Spinal cord (tissue), 10 donors: ENCODE results near the gene SLC6A17. TPM values are rescaled to one million over a fixed set of nuclear protein-coding genes. Genes with fewer than 3 reads are reported as not detected.

Experiments used
- DNase-seq, 6 donors: peaks; one replicate each; pipeline versions ENCODE4 v3.0.0 to v3.0.0-alpha.2; 2013 to 2015; ENCODE audit warnings: low spot score in 6 of 6, low read depth in 4 of 6
- H3K27ac ChIP-seq: one replicate; pipeline ENCODE4 v1.5.1; 2013; ENCODE audit warnings: low read depth, low read length, control low read depth
- H3K27me3 ChIP-seq: one replicate; pipeline ENCODE4 v1.6.1; 2013; ENCODE audit warnings: low read length; ENCODE audit not compliant: control insufficient read depth, insufficient read depth
- H3K36me3 ChIP-seq: one replicate; pipeline ENCODE4 v1.6.1; 2013; ENCODE audit warnings: low read length; ENCODE audit not compliant: control insufficient read depth, insufficient read depth
- H3K4me1 ChIP-seq: one replicate; pipeline ENCODE4 v1.6.1; 2013; ENCODE audit warnings: low read length; ENCODE audit not compliant: control insufficient read depth, insufficient read depth
- H3K4me3 ChIP-seq: one replicate; pipeline ENCODE4 v1.5.1; 2013; ENCODE audit warnings: low read depth, low read length, control low read depth
- H3K9me3 ChIP-seq: one replicate; pipeline ENCODE4 v1.6.1; 2013; ENCODE audit warnings: low read length; ENCODE audit not compliant: control insufficient read depth, insufficient read depth
- WGBS: methylation state at CpG from one replicate; pipeline ENCODE4 v1.1.5; 2013; ENCODE audit warnings: missing lambda C conversion rate; ENCODE audit not compliant: insufficient coverage; 5-methylcytosine and 5-hydroxymethylcytosine counted together
- polyA plus RNA-seq, 2 donors: library from polyadenylated mRNA; unstranded; fragments of 120-200 nt; gene quantifications; one replicate each; pipeline ENCODE4 v1.2.1, GENCODE V29; 2013; ENCODE audit not compliant: insufficient read length in 2 of 2
- total RNA-seq, 2 donors: library from RNA; depleted of rRNA in 1 of 2; stranded (reverse); fragments of 120-200 nt in 1 of 2; fragments of >200 nt in 1 of 2; gene quantifications; one replicate each; pipeline versions ENCODE4 v1.2.3 to v1.2.4, GENCODE V29; 2013 to 2014
- donor health status: healthy.

Gene SLC6A17
- total and polyA plus RNA-seq, 4 donors = 2.6 to 18.9 (median 13.5) TPM

GRCh38 chr1:110114784-110115183, 35.5 kb upstream of the SLC6A17 start:
- Histone ChIP-seq H3K9me3 (no peaks in the 10 kb centered on the region), H3K4me1 (peaks cover 19% of the 10 kb centered on the region), H3K27ac (no peak overlapping the region), H3K36me3 (no peaks in the 10 kb centered on the region), H3K4me3 (no peak overlapping the region), H3K27me3 (no peaks in the 10 kb centered on the region)
- 32% methylated on average over 2 of the region's 5 CpGs for WGBS
- peak in 3 of 6 donors; percentile 39 to 94 (median 40) for DNase-seq

GRCh38 chr1:110118636-110119396, 31.5 kb upstream of the SLC6A17 start:
- no peaks in the 10 kb centered on the region for H3K36me3 ChIP-seq
- DNase-seq = no peak
- H3K4me1 ChIP-seq = peaks cover 23% of the 10 kb centered on the region
- H3K27me3 ChIP-seq = no peaks in the 10 kb centered on the region
- 90% methylated on average over 5 of the region's 7 CpGs for WGBS
- H3K4me3 ChIP-seq = no peak overlapping the region
- H3K9me3 ChIP-seq = peaks cover 1% of the 10 kb centered on the region
- no peak overlapping the region for H3K27ac ChIP-seq

GRCh38 chr1:110119843-110120242, 30.5 kb upstream of the SLC6A17 start:
- no peak overlapping the region for H3K27ac ChIP-seq
- H3K36me3 ChIP-seq = no peaks in the 10 kb centered on the region
- no peak for DNase-seq
- H3K4me1 ChIP-seq = peaks cover 13% of the 10 kb centered on the region
- no peaks in the 10 kb centered on the region for H3K27me3 ChIP-seq
- WGBS = 79% methylated on average over 3 of the region's 3 CpGs
- H3K9me3 ChIP-seq = peaks cover 2% of the 10 kb centered on the region
- no peak overlapping the region for H3K4me3 ChIP-seq

- Histone ChIP-seq H3K9me3 (peaks cover 2% of the 10 kb centered on the region), H3K27me3 (no peaks in the 10 kb centered on the region), H3K4me3 (no peak overlapping the region), H3K27ac (no peak overlapping the region), H3K36me3 (no peaks in the 10 kb centered on the region), H3K4me1 (peaks cover 11% of the 10 kb centered on the region)
- 25% methylated on average over 10 of the region's 12 CpGs for WGBS
- DNase-seq = peak in 3 of 6 donors; percentile 24 to 74 (median 48)
These were observed 29.2 kb upstream of the SLC6A17 start for GRCh38 chr1:110120960-110121561.

GRCh38 chr1:110123224-110123623, 27.1 kb upstream of the SLC6A17 start:
- Histone ChIP-seq H3K36me3 (no peaks in the 10 kb centered on the region), H3K27me3 (no peaks in the 10 kb centered on the region), H3K4me3 (no peak overlapping the region), H3K9me3 (peaks cover 2% of the 10 kb centered on the region), H3K4me1 (peaks cover 11% of the 10 kb centered on the region), H3K27ac (no peak overlapping the region)
- DNase-seq = no peak
- WGBS = 76% methylated on average over 3 of the region's 3 CpGs

- peaks cover 15% of the 10 kb centered on the region for H3K27me3 ChIP-seq
- no CpG with 5 or more reads among the region's 4 CpGs for WGBS
- no peak overlapping the region for H3K4me3 ChIP-seq
- H3K9me3 ChIP-seq = peaks cover 2% of the 10 kb centered on the region
- H3K36me3 ChIP-seq = no peaks in the 10 kb centered on the region
- no peak for DNase-seq
- H3K4me1 ChIP-seq = peaks cover 22% of the 10 kb centered on the region
- no peak overlapping the region for H3K27ac ChIP-seq
These were observed 24.5 kb upstream of the SLC6A17 start for GRCh38 chr1:110125810-110126209.

GRCh38 chr1:110130113-110130591, 20.1 kb upstream of the SLC6A17 start:
- H3K27me3 ChIP-seq = peaks cover 20% of the 10 kb centered on the region
- 7% methylated on average over 29 of the region's 31 CpGs for WGBS
- DNase-seq = peak in 1 of 6 donors; percentile 65

GRCh38 chr1:110130989-110131388, 19.3 kb upstream of the SLC6A17 start:
- Histone ChIP-seq H3K27ac (no peak overlapping the region), H3K36me3 (no peaks in the 10 kb centered on the region), H3K4me3 (no peak overlapping the region), H3K9me3 (no peaks in the 10 kb centered on the region), H3K27me3 (peaks cover 20% of the 10 kb centered on the region), H3K4me1 (peaks cover 24% of the 10 kb centered on the region)
- peak in 1 of 6 donors; percentile 15 for DNase-seq
- 29% methylated on average over 4 of the region's 7 CpGs for WGBS

More at GRCh38 chr1:110130113-110130591, 20.1 kb upstream of the SLC6A17 start:
- no peaks in the 10 kb centered on the region for H3K36me3 ChIP-seq
- no peaks in the 10 kb centered on the region for H3K9me3 ChIP-seq
- H3K4me3 ChIP-seq = no peak overlapping the region
- H3K27ac ChIP-seq = no peak overlapping the region
- peaks cover 19% of the 10 kb centered on the region for H3K4me1 ChIP-seq

GRCh38 chr1:110132682-110133081, 17.6 kb upstream of the SLC6A17 start:
- Histone ChIP-seq H3K27me3 (peaks cover 20% of the 10 kb centered on the region), H3K4me1 (peaks cover 36% of the 10 kb centered on the region), H3K36me3 (no peaks in the 10 kb centered on the region), H3K4me3 (no peak overlapping the region), H3K9me3 (no peaks in the 10 kb centered on the region), H3K27ac (no peak overlapping the region)
- DNase-seq = no peak

- no peak overlapping the region for H3K27ac ChIP-seq
- no peak overlapping the region for H3K4me3 ChIP-seq
- WGBS = 59% methylated on average over 4 of the region's 4 CpGs
- no peaks in the 10 kb centered on the region for H3K9me3 ChIP-seq
- H3K4me1 ChIP-seq = peaks cover 38% of the 10 kb centered on the region
- peaks cover 20% of the 10 kb centered on the region for H3K27me3 ChIP-seq
- no peaks in the 10 kb centered on the region for H3K36me3 ChIP-seq
- no peak for DNase-seq
These were observed 16.9 kb upstream of the SLC6A17 start for GRCh38 chr1:110133436-110133835.
